Measurements from ENCODE around the gene PDE5A.
"Not testable (repeated sequence)": the region's sequence is repeated elsewhere in the genome, so short reads cannot be mapped to it uniquely, and the experiment has no call there.

PDE5A gene

GRCh38 chr4:119455734-119456133, 172.9 kb downstream of the PDE5A start:
- WGBS, result 92% methylated on average over 18 of the region's 18 CpGs
- not testable (repeated sequence) for H3K4me1 ChIP-seq (ENCODE audit: control insufficient read depth, insufficient read depth, low read depth, low read length); H3K79me1 ChIP-seq (replicated peaks; ENCODE audit: low read length, poor library complexity, severe bottlenecking)

GRCh38 chr4:119454491-119455270, 173.9 kb downstream of the PDE5A start:
- Histone ChIP-seq H2AFZ (ENCODE audit: low read depth, low read length) (peak overlapping the region; percentile 82), H3K18ac (ENCODE audit: low read depth in 1 of 2, low read length in 2 of 2) (peak overlapping the region; percentile 40 to 92), H3K4me2 (ENCODE audit: low read length, poor library complexity, severe bottlenecking) (peak overlapping the region; percentile 77), H3K27ac (ENCODE audit: low read length, poor library complexity, severe bottlenecking) (peak overlapping the region; percentile 73), H3K4ac (ENCODE audit: low read depth in 1 of 2, low read length in 2 of 2) (peak overlapping the region; percentile 35 to 61), H3K9ac (ENCODE audit: low read length) (peak overlapping the region; percentile 97), H4K8ac (ENCODE audit: low read length) (peak overlapping the region; percentile 96), H3K4me3 (ENCODE audit: insufficient read depth in 1 of 2, low read depth in 1 of 2, low read length in 2 of 2) (peak overlapping the region; percentile 82 to 84)
- not testable (repeated sequence) for H3K79me1 ChIP-seq (replicated peaks; ENCODE audit: low read length, poor library complexity, severe bottlenecking); H2BK120ac ChIP-seq (ENCODE audit: low read depth, low read length); H3K9me3 ChIP-seq (ENCODE audit: control insufficient read depth, low read length); H2BK12ac ChIP-seq (ENCODE audit: low read length in 2 of 2); H2AK5ac ChIP-seq (ENCODE audit: low read length, severe bottlenecking); H3K23ac ChIP-seq (ENCODE audit: low read length in 2 of 2); H3K36me3 ChIP-seq (ENCODE audit: control insufficient read depth in 1 of 2, insufficient read depth in 2 of 2, low read depth in 1 of 2, low read length in 2 of 2); H4K91ac ChIP-seq (ENCODE audit: low read length); H2BK5ac ChIP-seq (ENCODE audit: low read depth, low read length, poor library complexity, severe bottlenecking); H3K4me1 ChIP-seq (ENCODE audit: control insufficient read depth, insufficient read depth, low read depth, low read length); H2BK15ac ChIP-seq (ENCODE audit: low read depth, poor library complexity, severe bottlenecking); H3K27me3 ChIP-seq (ENCODE audit: control insufficient read depth in 1 of 2, insufficient read depth in 1 of 2, low read length in 2 of 2); H3K14ac ChIP-seq (ENCODE audit: low read length in 2 of 2)
- peak; percentile 98 for DNase-seq
- under 1% methylated on average over 63 of the region's 80 CpGs for WGBS

More at GRCh38 chr4:119455734-119456133, 172.9 kb downstream of the PDE5A start:
- not testable (repeated sequence) for H2BK15ac ChIP-seq (ENCODE audit: low read depth, poor library complexity, severe bottlenecking); H4K8ac ChIP-seq (ENCODE audit: low read length); H3K27me3 ChIP-seq (ENCODE audit: control insufficient read depth in 1 of 2, insufficient read depth in 1 of 2, low read length in 2 of 2); H2AFZ ChIP-seq (ENCODE audit: low read depth, low read length); DNase-seq; H3K14ac ChIP-seq (ENCODE audit: low read length in 2 of 2); H2BK12ac ChIP-seq (ENCODE audit: low read length in 2 of 2); H3K18ac ChIP-seq (ENCODE audit: low read depth in 1 of 2, low read length in 2 of 2); H3K9me3 ChIP-seq (ENCODE audit: control insufficient read depth, low read length); H3K36me3 ChIP-seq (ENCODE audit: control insufficient read depth in 1 of 2, insufficient read depth in 2 of 2, low read depth in 1 of 2, low read length in 2 of 2); H2BK120ac ChIP-seq (ENCODE audit: low read depth, low read length); H3K4ac ChIP-seq (ENCODE audit: low read depth in 1 of 2, low read length in 2 of 2); H2BK5ac ChIP-seq (ENCODE audit: low read depth, low read length, poor library complexity, severe bottlenecking); H3K27ac ChIP-seq (ENCODE audit: low read length, poor library complexity, severe bottlenecking); H2AK5ac ChIP-seq (ENCODE audit: low read length, severe bottlenecking); H3K23ac ChIP-seq (ENCODE audit: low read length in 2 of 2); H4K91ac ChIP-seq (ENCODE audit: low read length)
- Histone ChIP-seq H3K4me3 (ENCODE audit: insufficient read depth in 1 of 2, low read depth in 1 of 2, low read length in 2 of 2) (peak overlapping the region in 1 of 2 experiments; percentile 75), H3K9ac (ENCODE audit: low read length) (peak overlapping the region; percentile 73), H3K4me2 (ENCODE audit: low read length, poor library complexity, severe bottlenecking) (peak overlapping the region; percentile 58)

GRCh38 chr4:119454151-119454490, 174.5 kb downstream of the PDE5A start:
- not testable (repeated sequence) for H3K9me3 ChIP-seq (ENCODE audit: control insufficient read depth, low read length); H3K27me3 ChIP-seq (ENCODE audit: control insufficient read depth in 1 of 2, insufficient read depth in 1 of 2, low read length in 2 of 2); DNase-seq; H3K36me3 ChIP-seq (ENCODE audit: control insufficient read depth in 1 of 2, insufficient read depth in 2 of 2, low read depth in 1 of 2, low read length in 2 of 2); H3K23ac ChIP-seq (ENCODE audit: low read length in 2 of 2); H2BK5ac ChIP-seq (ENCODE audit: low read depth, low read length, poor library complexity, severe bottlenecking); H2BK15ac ChIP-seq (ENCODE audit: low read depth, poor library complexity, severe bottlenecking); H3K4me1 ChIP-seq (ENCODE audit: control insufficient read depth, insufficient read depth, low read depth, low read length); H4K91ac ChIP-seq (ENCODE audit: low read length); H3K79me1 ChIP-seq (replicated peaks; ENCODE audit: low read length, poor library complexity, severe bottlenecking); H2BK12ac ChIP-seq (ENCODE audit: low read length in 2 of 2); H2BK120ac ChIP-seq (ENCODE audit: low read depth, low read length); H3K14ac ChIP-seq (ENCODE audit: low read length in 2 of 2); H2AK5ac ChIP-seq (ENCODE audit: low read length, severe bottlenecking)
- Histone ChIP-seq H3K9ac (ENCODE audit: low read length) (peak overlapping the region; percentile 97), H3K4me2 (ENCODE audit: low read length, poor library complexity, severe bottlenecking) (peak overlapping the region; percentile 73), H4K8ac (ENCODE audit: low read length) (peak overlapping the region; percentile 96), H3K27ac (ENCODE audit: low read length, poor library complexity, severe bottlenecking) (peak overlapping the region; percentile 73), H3K18ac (ENCODE audit: low read depth in 1 of 2, low read length in 2 of 2) (peak overlapping the region; percentile 57 to 92), H3K4me3 (ENCODE audit: insufficient read depth in 1 of 2, low read depth in 1 of 2, low read length in 2 of 2) (peak overlapping the region; percentile 82 to 84), H2AFZ (ENCODE audit: low read depth, low read length) (peak overlapping the region; percentile 39), H3K4ac (ENCODE audit: low read depth in 1 of 2, low read length in 2 of 2) (peak overlapping the region in 1 of 2 experiments; percentile 35)
- WGBS, result 29% methylated on average over 7 of the region's 7 CpGs

GRCh38 chr4:119453286-119453685, 175.3 kb downstream of the PDE5A start:
- H3K4me2 ChIP-seq (ENCODE audit: low read length, poor library complexity, severe bottlenecking); H2AK5ac ChIP-seq (ENCODE audit: low read length, severe bottlenecking); H3K79me1 ChIP-seq (replicated peaks; ENCODE audit: low read length, poor library complexity, severe bottlenecking); H2AFZ ChIP-seq (ENCODE audit: low read depth, low read length); H3K14ac ChIP-seq (ENCODE audit: low read length in 2 of 2); H2BK5ac ChIP-seq (ENCODE audit: low read depth, low read length, poor library complexity, severe bottlenecking); H3K9ac ChIP-seq (ENCODE audit: low read length); DNase-seq; H4K91ac ChIP-seq (ENCODE audit: low read length); H3K36me3 ChIP-seq (ENCODE audit: control insufficient read depth in 1 of 2, insufficient read depth in 2 of 2, low read depth in 1 of 2, low read length in 2 of 2); H3K23ac ChIP-seq (ENCODE audit: low read length in 2 of 2); H2BK12ac ChIP-seq (ENCODE audit: low read length in 2 of 2); H4K8ac ChIP-seq (ENCODE audit: low read length); H3K27me3 ChIP-seq (ENCODE audit: control insufficient read depth in 1 of 2, insufficient read depth in 1 of 2, low read length in 2 of 2); H2BK15ac ChIP-seq (ENCODE audit: low read depth, poor library complexity, severe bottlenecking); H3K4me1 ChIP-seq (ENCODE audit: control insufficient read depth, insufficient read depth, low read depth, low read length); H3K18ac ChIP-seq (ENCODE audit: low read depth in 1 of 2, low read length in 2 of 2); H2BK120ac ChIP-seq (ENCODE audit: low read depth, low read length); H3K27ac ChIP-seq (ENCODE audit: low read length, poor library complexity, severe bottlenecking); H3K9me3 ChIP-seq (ENCODE audit: control insufficient read depth, low read length); H3K4me3 ChIP-seq (ENCODE audit: insufficient read depth in 1 of 2, low read depth in 1 of 2, low read length in 2 of 2); H3K4ac ChIP-seq (ENCODE audit: low read depth in 1 of 2, low read length in 2 of 2): not testable (repeated sequence)
- WGBS, result 98% methylated on average over 8 of the region's 9 CpGs
